GM04504 (cell line): Measurements from ENCODE around the gene MS4A15.
"Not testable (repeated sequence)": the region's sequence is repeated elsewhere in the genome, so short reads cannot be mapped to it uniquely, and the experiment has no call there.

Source experiments
- DNase-seq: peaks from one replicate; pipeline ENCODE4 v3.0.0-alpha.2; 2012; ENCODE audit warnings: low read depth

The MS4A15 gene

DNA sequence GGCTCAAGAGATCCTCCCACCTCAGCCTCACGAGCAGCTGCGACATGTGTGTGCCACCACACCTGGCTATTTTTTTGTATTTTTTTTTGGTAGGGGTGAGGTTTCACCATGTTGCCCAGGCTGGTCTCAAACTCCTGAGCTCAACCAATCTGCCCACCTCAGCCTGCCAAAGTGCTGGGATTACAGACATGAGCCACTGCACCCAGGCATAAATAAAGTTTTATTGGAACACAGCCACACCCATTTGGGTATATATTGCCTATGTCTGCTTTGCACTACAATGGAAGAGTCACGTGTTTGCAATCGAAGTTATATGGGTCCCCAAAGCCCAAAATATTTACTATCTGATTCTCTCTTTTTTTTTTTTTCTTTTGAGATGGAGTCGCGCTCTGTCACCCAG is 1.8 kb upstream of the MS4A15 start:
- DNase-seq = no peak

DNA sequence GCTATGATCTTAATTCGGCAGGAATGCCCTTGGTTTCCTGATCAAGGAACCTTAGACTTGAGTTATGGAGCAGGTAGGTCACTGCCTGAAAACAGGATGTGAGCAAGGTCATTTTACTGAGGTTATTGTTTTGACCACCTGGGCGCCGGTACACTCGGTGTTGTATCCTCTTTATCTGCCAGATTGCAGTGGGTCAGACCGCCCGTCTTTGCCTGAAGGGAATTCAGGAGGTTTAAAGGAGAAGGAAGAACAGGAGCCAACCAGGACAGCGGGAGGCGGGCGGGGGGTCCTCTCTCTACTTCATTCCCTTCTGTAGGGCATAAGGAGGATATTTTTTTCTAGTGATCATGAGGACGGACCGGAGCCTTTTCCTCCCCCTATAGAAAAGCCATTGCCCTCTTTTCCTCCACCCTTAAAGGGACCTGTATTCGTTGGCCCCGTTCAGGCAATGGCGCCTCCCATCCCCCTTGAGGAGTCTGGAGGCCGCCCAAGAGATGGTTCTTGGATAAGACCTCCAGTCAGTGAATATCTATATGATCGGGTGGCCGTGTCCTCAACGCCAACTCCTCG is 649 bp downstream of the MS4A15 start:
- DNase-seq = no peak

DNA sequence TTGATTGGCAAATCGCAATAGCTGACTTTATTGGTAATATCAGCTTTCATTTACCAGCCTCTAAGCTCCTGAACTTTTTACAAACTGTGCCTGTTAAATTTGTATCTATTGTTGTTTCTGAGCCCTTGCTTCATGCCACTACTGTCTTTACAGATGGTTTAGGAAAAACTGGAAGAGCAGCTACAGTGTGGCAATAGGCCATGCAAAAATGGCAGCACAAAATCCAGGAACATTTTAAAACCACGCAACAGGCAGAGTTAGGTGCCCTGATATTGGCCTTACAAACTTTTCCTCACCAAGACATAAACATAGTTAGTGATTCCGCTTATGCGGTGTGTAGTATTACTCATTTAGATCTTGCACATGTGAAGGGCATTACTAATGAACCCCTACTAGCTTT is 2.0 kb downstream of the MS4A15 start:
- not testable (repeated sequence) for DNase-seq

DNA sequence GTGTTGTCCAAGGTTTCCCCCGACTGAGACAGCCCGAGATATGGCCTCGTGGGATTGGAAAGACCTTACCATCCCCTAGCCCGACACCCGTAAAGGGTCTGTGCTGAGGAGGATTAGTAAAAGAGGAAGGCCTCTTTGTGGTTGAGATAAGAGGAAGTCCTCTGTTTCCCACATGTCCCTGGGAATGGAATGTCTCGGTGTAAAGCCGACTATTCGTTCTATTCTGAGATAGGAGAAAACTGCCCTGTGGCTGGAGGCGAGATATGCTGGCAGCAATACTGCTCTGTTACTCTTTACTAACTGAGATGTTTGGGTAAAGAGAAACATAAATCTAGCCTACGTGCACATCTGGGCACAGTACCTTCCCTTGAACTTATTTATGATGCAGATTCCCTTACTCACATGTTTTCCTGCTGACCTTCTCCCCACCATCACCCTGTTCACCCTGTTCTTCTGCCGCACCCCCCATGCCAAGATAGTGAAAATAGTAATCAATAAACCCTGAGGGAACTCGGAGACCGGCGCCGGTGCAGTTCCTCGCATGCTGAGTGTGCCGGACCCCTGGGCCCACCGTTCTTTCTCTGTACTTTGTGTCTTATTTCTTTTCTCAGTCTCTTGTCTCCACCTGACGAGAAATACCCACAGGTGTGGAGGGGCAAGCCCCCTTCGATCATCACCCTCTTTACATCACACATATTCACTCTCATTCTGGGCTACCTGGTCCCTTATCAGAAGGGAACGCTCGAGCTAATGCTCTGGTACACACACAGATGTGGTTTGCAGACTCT is 3.0 kb downstream of the MS4A15 start:
- not testable (repeated sequence) for DNase-seq

DNA sequence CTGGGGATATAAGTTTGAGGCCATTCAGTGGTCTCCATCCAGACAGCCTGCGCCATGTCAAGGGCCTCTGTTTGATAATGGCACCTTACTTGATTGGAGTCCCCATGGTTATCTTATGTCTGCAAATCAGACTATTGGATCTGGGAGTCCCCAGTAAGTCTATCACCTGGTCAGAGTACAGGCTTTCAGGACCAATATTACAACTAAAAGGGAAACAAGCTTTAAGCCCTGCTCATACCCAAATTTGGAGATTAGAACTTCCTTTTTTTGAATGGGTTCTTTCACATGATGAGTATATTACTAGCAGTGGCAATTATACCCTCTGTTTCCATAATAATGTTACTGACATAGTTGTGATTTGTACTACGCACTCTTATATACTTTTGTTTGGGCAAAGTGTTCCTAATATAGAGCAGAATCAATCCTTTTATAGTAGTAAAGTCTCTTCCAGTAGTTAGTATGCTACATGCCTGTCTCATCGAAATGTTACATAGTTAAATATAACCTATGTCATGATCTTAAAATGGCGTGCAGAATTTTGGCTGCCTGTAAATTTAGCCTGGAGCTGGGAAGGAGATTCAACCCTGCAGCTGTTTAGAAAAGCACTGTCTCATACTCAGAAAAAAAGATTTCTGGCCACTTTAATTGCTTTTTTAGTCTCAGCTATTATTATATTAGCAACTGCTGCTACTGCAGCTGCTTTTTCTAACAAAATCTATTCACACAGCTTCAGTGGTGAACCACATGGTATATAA is 4.9 kb downstream of the MS4A15 start:
- DNase-seq = no peak

DNA sequence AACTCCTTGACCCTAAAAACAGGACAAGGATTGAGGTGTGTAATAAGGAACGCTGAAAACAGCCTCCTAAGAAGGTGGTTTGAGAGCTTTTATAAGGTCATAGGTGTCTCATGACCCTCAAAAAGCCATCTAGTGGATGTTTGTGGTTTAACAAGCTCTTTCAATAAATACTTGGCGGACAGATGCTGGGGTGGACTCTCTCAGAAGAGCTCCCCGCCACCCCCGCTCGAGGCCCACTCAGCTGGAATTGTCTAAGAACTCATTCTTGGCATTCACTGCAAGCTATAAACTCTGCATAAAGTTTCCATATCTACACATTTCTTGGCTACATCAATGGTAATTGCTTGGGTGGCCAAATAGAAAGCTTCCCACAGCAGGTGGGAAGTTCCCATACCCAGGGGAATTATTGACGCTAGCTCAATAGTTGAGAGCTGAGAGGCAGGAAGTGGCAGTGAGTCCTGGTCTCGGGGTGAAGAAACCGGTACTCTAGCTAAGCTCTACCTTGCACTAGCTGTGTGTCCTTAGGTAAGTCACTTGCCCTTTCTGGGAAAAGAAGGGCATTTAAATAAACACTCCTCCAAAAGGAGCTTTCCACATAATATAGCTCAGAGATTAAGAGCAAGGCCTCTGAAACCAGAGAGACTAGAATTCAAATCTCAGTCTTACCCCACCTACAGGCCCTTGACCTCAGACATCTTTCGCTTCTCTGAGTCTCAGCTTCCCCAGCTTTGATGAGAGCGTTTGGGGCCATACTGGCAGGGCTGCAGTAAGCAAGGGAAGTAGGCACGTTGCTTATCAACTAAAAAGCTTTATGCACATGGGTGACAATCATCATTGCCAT is 6.4 kb downstream of the MS4A15 start:
- DNase-seq = no peak

DNA sequence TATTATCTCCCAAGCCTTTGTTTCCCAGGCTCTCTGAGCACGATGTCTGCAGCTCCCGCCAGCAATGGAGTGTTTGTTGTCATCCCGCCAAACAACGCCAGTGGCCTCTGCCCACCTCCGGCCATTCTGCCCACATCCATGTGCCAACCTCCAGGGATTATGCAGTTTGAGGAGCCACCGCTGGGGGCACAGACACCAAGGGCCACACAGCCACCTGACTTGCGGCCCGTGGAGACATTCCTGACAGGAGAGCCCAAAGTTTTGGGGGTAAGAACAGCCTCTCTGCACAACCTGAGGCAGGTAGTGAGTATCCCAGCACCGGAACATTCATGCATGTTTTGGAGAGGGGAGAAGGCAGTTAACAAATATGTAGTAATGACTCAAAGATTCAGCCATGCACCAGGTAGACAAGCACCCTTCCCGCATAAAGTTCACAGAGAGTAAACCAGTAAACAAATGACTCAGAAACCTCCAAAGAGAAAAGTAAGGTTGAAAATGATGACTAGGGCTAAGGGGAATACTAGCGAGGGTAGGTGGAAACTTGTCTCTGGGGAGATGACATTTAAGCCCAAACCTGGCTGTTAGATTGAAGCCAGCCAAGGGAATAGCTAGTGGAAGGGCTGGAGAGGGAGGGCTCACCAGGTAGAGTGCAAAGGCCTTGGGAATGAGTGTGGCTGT is 7.2 kb downstream of the MS4A15 start:
- no peak for DNase-seq

DNA sequence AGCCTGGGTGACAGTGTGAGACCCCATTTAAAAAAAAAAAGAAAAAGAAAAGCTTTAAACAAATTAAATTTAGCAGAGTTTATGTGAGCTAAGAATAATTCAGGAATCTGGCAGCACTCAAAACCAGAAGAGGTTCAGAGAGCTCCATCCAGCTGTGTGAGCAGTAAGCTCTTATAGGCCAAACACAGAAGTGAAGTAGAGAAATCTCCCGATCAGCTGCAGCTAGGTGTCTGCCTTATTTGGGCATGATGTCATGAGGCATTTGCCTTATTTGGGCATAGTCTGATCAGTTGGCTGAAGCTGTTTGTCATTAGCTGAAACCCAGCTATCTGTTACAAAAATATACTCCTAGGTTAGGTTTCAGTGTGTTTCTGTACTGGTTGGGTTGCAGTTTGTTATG is 8.2 kb downstream of the MS4A15 start:
- no peak for DNase-seq

DNA sequence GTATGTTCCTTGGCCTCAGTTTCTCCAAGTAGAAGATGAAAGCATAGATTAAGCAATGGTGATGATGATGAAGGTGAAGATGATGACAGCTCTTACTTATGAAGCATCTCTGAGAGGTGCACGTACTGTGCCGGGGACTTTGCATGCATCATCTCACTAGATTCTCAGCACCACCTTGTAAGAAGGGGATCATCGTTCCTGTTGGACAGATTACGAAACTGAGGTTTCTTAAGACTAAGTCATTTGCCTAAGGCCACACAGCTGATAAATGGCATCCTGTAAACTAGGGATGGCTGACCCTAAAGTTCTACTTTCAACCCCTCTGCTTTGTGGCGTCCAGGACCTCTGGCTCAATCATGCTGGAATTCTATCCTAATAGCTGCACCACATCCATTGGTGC is 8.7 kb downstream of the MS4A15 start:
- DNase-seq = no peak

DNA sequence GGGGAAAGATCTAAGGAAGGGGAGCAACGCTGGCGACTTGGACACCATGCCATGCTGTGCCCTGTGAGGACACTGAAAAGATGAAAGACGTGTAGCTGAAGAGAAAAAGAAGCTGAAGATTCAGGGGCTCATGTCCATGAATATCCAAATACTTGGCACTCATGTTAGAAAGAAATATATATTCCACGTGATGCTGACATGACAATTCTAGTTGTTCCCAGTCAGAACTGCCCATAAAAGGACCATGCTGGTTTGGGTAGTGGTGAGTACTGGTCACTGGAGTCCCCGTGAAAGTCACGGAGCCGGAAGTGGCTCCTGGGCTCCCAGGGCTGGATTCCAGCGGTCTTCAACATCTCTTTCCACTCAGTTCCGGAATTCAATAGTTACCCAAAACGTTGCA is 9.9 kb downstream of the MS4A15 start:
- DNase-seq = no peak

DNA sequence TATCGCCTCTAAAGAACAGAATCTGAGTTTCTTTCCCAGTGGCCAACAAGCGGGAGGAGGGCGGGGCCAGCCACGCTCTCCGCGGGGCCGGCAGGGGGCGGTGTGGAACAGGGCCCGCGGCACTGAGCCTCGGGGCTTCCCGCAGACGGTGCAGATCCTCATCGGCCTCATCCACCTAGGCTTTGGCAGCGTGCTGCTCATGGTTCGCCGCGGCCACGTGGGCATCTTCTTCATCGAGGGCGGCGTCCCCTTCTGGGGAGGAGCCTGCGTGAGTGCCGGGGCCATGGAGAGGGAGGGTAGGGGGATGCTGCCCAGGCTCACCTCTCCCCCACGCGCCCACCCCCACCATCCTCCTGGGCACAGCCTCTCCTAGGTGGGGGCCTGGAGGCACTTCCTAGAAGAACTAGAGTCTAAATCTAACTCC is 10.7 kb downstream of the MS4A15 start:
- no peak for DNase-seq

DNA sequence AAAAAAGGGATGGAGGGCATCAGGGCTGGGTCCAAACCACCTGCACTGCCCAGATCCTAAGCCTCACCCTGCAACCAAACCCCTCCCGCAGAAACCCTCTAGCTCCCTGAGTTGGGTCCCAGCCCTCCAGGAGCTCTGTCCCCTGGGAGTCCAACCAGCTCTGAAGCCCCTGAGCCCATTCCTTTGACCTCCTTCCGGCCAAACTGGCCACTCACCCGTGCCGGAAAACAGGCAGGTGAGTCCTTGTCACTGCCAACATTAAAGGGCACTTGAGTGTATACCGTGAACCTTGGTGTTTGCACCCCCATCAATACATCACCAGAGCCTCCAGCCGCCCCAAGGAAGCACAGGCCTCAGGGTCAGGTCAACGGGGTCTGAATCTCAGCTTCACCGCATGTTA is 11.5 kb downstream of the MS4A15 start:
- no peak for DNase-seq

DNA sequence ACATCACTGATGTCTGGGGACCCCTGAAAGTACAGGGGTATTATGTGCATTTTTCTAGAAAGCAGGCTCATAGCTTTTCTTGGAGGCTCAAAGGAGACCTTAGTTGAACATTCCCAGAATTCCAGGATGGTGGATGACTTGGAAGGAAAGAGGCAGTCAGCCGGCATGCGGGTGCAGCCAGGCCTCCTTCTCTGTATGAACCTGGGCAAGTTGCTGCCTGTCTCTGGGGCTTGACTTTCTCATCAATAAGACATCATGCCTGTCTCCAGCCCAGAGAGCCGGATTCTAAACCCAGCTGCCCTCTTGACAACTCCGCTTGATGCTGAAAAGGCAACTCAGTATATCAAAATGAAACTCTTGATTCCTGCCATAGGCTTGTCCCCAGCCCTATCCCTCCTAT is 12.6 kb downstream of the MS4A15 start:
- no peak for DNase-seq

DNA sequence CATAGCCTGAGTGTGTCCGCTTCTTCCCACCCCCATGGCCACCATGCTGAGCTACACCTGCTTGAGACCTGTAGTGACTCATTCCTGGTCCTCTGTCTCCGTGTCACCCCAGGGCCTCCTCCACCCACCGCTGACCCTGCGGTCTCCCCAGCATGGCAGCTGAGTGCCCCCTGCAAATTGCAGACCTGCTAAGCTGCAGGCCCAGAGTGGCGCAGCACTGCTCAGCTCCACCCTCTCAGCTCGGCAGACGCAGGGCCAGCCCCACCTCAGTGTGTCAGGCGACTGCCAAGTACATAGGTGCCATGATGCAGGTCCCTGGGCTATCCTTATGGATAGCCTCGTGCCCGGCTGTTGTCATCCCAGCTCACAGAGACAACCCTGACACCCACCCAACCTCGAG is 13.1 kb downstream of the MS4A15 start:
- no peak for DNase-seq

DNA sequence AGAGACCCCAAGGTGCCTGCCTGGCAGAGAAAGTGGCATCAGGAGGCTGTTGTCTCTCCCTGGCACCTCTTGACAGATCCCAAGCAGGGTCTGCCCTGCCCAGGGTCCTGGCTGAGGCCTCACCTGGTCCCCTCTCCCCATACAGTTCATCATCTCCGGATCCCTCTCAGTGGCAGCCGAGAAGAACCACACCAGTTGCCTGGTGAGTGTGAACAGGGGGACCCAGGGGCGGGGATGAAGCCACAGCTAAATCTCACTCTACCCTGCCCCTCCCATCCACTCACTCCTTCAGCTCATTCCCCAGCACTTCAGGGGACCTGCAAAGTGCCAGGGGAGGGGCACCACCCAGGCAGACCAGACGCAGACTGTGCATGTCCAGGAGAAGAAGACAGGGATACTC is 14.5 kb downstream of the MS4A15 start:
- no peak for DNase-seq

DNA sequence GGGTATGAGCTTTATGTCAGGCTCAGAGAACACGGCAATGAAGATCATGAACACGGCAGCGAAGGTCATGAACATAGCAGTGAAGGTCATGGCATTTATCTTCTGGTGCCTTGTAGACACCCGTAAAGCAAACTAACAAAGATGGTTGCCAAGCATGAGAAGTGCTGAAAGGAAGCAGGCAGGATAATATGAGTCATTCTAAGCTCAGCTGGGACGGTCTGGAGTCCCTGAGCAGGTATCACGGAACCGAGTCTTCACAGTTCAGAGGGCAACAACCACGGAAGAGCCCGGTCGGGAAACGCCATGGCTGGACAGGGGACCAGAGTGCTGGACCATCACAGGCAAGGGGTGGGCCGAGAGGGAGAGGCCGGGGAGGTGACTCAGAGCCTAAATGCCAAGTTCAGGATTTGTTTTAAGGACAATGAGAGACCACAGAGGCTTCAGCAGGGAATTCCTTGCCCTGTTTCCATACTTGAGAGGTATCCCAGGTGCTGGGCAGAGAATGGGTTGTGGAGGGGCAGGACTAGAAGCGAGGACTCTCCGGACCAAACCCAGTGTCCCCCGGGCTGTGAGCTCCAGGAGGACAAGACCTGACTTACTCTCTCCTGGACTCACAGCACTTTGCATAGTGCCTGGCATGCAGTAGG is 15.3 kb downstream of the MS4A15 start:
- no peak for DNase-seq

DNA sequence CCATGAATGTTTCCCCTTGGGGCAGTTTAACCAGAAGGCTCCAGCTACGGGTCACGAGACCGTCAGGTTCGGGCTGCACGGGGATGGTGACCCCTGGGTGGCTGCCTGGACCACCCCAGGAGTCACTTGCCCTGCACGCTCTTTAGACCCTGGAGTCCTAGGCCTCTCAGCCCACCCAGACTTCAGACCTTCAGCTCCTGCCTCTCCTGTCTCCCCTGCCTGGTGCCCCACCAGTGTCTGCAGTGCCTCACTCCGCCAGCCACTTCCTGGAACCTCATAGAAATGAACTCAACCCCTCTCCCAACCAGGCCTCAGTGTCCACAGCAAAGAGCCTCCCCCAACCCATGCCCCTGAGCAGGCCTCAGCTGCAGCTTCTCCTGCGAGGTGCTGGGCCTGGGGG is 16.0 kb downstream of the MS4A15 start:
- DNase-seq = no peak

DNA sequence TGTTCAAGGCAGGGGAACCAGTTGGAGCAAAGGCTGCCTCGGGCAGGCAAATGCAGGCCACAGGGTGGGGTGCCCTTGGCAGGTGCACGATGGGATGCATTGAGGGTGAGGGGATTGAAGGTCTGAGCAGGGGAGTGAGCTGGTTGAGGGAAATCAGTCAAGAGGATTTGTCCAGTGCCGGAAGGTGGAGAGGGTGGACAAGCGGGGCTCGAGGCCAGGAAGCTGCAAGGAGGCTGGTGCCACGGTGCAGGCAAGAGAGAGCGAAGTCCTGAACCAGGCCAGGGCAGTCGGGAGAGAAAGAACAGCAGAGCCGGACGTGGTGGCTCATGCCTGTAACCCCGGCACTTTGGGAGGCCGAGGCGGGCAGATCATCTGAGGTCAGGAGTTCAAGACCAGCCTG is 18.1 kb downstream of the MS4A15 start:
- no peak for DNase-seq

DNA sequence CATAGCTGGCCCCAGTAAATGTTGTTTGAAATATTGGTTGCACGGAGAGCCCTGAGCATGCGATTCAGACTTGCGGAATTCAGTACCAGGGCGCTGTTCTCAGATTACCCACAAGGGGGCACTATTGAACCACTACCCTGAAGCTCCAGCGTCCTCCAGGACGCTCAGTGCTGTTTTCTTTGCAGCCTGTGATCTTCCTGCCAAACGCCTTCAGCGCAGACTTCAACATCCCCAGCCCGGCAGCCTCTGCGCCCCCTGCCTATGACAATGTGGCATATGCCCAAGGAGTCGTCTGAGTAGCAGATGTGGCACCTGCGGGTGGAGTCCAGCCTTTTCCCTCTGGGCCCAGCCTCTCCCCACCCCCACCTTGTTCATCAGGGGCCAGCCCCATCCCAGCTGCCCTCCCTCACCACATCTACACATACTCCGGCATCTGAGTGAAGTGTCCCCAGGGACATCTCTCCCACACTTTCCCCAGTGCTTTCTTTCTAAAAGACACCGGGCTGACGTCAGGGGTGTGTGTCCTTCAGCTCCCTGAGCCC is 18.8 kb downstream of the MS4A15 start:
- peak; percentile 72 for DNase-seq

DNA sequence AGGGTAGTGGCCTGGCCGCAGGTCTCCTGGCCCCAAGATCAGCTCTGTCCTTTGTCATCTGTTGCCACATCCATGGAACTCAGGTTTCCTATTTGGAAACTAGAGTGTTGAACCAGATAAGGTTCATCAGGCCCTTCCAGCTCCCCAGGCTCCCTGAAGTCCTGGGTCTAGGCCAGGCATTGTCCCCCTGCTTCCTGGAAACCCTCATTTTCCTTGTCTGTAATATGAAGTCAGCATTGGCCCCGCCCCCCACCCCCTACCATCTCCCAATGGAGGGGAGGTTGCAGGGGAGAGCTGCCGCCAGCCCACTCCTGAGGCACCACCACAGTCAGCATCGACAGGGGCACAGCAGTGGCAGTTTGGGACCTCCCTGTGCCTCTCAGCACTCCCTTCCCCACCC is 19.5 kb downstream of the MS4A15 start:
- DNase-seq = no peak

DNA sequence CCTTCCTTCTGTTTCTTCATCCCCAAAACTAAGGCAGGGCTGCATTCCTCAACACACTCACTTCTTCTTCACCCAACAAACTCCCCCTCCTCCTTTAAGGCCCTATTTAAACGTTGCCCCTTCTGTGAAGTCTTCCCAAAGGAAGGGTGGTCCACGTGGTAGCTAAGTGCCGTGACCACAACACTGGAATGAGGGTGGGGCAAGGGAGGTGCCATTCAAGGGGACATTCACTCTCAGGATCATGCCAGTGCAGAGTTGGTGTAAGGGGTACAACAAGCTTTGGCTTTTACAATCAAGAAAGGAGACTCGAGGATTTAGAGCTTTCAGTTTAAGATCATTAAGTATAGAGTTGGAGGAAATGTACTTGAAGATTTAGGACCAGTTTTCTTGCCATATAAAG is 20.4 kb downstream of the MS4A15 start:
- DNase-seq = no peak
